K562 (cell line): Measurements from ENCODE around the gene PRRC2B. TPM values are rescaled to one million over a fixed set of nuclear protein-coding genes. Genes with fewer than 3 reads are reported as not detected.
A peak's percentile ranks its signal among the peaks of the same experiment; 100 is the strongest.

Source experiments
- ATAC-seq: fragments of 200-7000 bp; cut with Tn5 transposase; 3 replicates; pipeline ENCODE4 v1.9.1; 2020; ENCODE audit warnings: moderate library complexity
- BruUV-seq: library from RNA; stranded (reverse); fragments of 400-500 nt; replicated peaks from 2 replicates; lab custom pipeline; 2021; lab: Mats Ljungman, UMichigan
- CTCF ChIA-PET: fragments of 300-600 bp; formaldehyde crosslinking; extraction: SDS; loops from one replicate; lab custom pipeline; 2021; ENCODE audit warnings: low intra/inter-chr PET ratio; lab: Yijun Ruan, JAX
- POLR2A ChIA-PET: fragments of 300-600, 350-650 bp; sonication (Branson Sonifier 250); formaldehyde crosslinking; extraction: SDS; loops from one replicate; lab custom pipeline; 2021; ENCODE audit warnings: antibody characterized with exemption, inconsistent platforms; lab: Yijun Ruan, JAX
- DNase-seq, 4 experiments: peaks; one replicate each; pipeline versions ENCODE4 v3.0.0 to v3.0.0-alpha.2; 2011 to 2018; ENCODE audit warnings: low spot score in 3 of 4, mixed read lengths in 3 of 4; ENCODE audit errors: extremely low read depth in 1 of 4
- FAIRE-seq: peaks from 2 replicates; lab custom pipeline; 2011; peaks lifted over from hg19 to GRCh38; lab: Jason Lieb, UNC
- H2AFZ ChIP-seq: 2 replicates; pipeline ENCODE4 v1.6.0; 2011; ENCODE audit warnings: low read depth, low read length, control low read depth, inconsistent platforms
- H3K27ac ChIP-seq: fragments of 200-600 bp; 3 replicates; pipeline ENCODE4 v1.8.0; 2011; ENCODE audit warnings: low read depth, mild to moderate bottlenecking, control low read depth, inconsistent platforms, low read length, moderate library complexity, mixed read lengths; ENCODE audit errors: extremely low read depth
- H3K27me3 ChIP-seq, 2 experiments: fragments of 300-600 bp in 1 of 2; 2 replicates in 1 of 2; 3 replicates in 1 of 2; pipeline versions ENCODE4 v1.6.0 to v1.8.0; 2011; ENCODE audit warnings: inconsistent platforms in 2 of 2, low read length in 2 of 2, mild to moderate bottlenecking in 1 of 2, mixed read lengths in 1 of 2, moderate library complexity in 1 of 2; ENCODE audit not compliant: control insufficient read depth in 2 of 2, insufficient read depth in 2 of 2
- H3K36me3 ChIP-seq: fragments of 300-600 bp; 3 replicates; pipeline ENCODE4 v1.8.0; 2011; ENCODE audit warnings: mild to moderate bottlenecking, low read length, inconsistent platforms; ENCODE audit not compliant: control insufficient read depth, insufficient read depth
- H3K4me1 ChIP-seq, 2 experiments: fragments of 200-600 bp in 1 of 2; replicated peaks in 1 of 2; 2 replicates in 1 of 2; 3 replicates in 1 of 2; pipeline versions ENCODE4 v1.5.1 to v1.8.0; 2011; ENCODE audit warnings: inconsistent platforms in 2 of 2, low read length in 2 of 2, mild to moderate bottlenecking in 1 of 2, mixed read lengths in 1 of 2, moderate library complexity in 1 of 2; ENCODE audit not compliant: control insufficient read depth in 2 of 2, insufficient read depth in 2 of 2
- H3K4me2 ChIP-seq: 2 replicates; pipeline ENCODE4 v1.6.1; 2011; ENCODE audit warnings: low read length, control low read depth, inconsistent platforms, mixed read lengths; ENCODE audit not compliant: insufficient read depth
- H3K4me3 ChIP-seq: fragments of 200-600 bp; sonication (generic), shearing (Covaris generic); 2 replicates; pipeline ENCODE4 v1.5.1; 2016; ENCODE audit warnings: control low read depth, inconsistent platforms
- H3K79me2 ChIP-seq: fragments of 200-600 bp; 3 replicates; pipeline ENCODE4 v1.8.0; 2011; ENCODE audit warnings: low read length, inconsistent platforms; ENCODE audit not compliant: control insufficient read depth, insufficient read depth
- H3K9ac ChIP-seq, 2 experiments: 2 replicates each; pipeline versions ENCODE4 v1.6.0 to v1.6.1; 2011; ENCODE audit warnings: low read depth in 2 of 2, low read length in 2 of 2, control low read depth in 1 of 2, inconsistent platforms in 1 of 2, mild to moderate bottlenecking in 1 of 2, mixed read lengths in 1 of 2; ENCODE audit not compliant: insufficient read depth in 1 of 2
- H3K9me1 ChIP-seq: one replicate; pipeline ENCODE4 v1.6.0; 2011; ENCODE audit warnings: inconsistent platforms, mild to moderate bottlenecking, low read length, moderate library complexity; ENCODE audit not compliant: control insufficient read depth, insufficient read depth
- H3K9me3 ChIP-seq: replicated peaks from 2 replicates; pipeline ENCODE4 v1.5.1; 2011; ENCODE audit warnings: low read depth, low read length, inconsistent platforms; ENCODE audit not compliant: control insufficient read depth, insufficient read depth
- H4K20me1 ChIP-seq: replicated peaks from 2 replicates; pipeline ENCODE4 v1.6.1; 2011; ENCODE audit warnings: low read length, inconsistent platforms, mixed read lengths; ENCODE audit not compliant: control insufficient read depth, insufficient read depth
- POLR2G ChIP-seq: fragments of 200-400 bp; formaldehyde crosslinking; IDR thresholded peaks from 2 replicates; pipeline ENCODE4 v1.6.1; 2017; ENCODE audit warnings: low read depth, mild to moderate bottlenecking, antibody characterized with exemption, low read length, moderate library complexity
- WGBS: fragments of 100-300 bp; shearing (Covaris generic); methylation state at CpG from one replicate; pipeline ENCODE4 v1.1.6; 2016; ENCODE audit warnings: low coverage, mixed read lengths; ENCODE audit not compliant: insufficient coverage; ENCODE audit errors: missing lambda C conversion rate; 5-methylcytosine and 5-hydroxymethylcytosine counted together
- in situ Hi-C: fragments of 300-500 bp; cut with MboI; formaldehyde crosslinking; loops from 4 replicates; pipeline ENCODE4 v1.15.0; 2018; ENCODE audit warnings: inconsistent platforms, mixed read lengths
- intact Hi-C: fragments of 100-400 bp; cut with micrococcal nuclease; formaldehyde crosslinking; loops from 2 replicates; pipeline ENCODE4 v1.14.2; 2022
- polyA plus RNA-seq, 8 experiments: library from polyadenylated mRNA; depleted of rRNA in 4 of 8; stranded (reverse) in 5 of 8; unstranded in 3 of 8; fragments of >200 nt; fragmentation: Nextera tagmentation in 2 of 8; fragmentation: Illumina TruSeq in 1 of 8; extraction: Ambion mirVana in 2 of 8; extraction: Trizol in 1 of 8; gene quantifications; 2 replicates each; pipeline versions ENCODE4 v1.2.1 to v1.2.3, GENCODE V29; 2011 to 2014; ENCODE audit warnings: inconsistent platforms in 1 of 8, missing spikeins in 1 of 8
- total RNA-seq, 7 experiments: library from RNA; depleted of rRNA in 6 of 7; stranded (reverse); fragments of >200 nt in 6 of 7; fragmentation: Illumina TruSeq in 2 of 7; extraction: Trizol in 2 of 7; gene quantifications; 2 replicates each; pipeline versions ENCODE4 v1.2.1 to v1.2.3, GENCODE V29; 2011 to 2021; ENCODE audit warnings: low replicate concordance in 1 of 7
- TF ChIP-seq, protein P1 (sequence below): fragments of 450-650 bp; IDR thresholded peaks from 2 replicates; pipeline ENCODE4 v1.6.1; 2016; ENCODE audit warnings: mild to moderate bottlenecking

Gene PRRC2B
- total and polyA plus RNA-seq, 9 of the 15 experiments (the other 6 are each of a cell fraction or from before 2014, with no cell fraction given) = 0.34 to 125 (median 30.9) TPM

DNA sequence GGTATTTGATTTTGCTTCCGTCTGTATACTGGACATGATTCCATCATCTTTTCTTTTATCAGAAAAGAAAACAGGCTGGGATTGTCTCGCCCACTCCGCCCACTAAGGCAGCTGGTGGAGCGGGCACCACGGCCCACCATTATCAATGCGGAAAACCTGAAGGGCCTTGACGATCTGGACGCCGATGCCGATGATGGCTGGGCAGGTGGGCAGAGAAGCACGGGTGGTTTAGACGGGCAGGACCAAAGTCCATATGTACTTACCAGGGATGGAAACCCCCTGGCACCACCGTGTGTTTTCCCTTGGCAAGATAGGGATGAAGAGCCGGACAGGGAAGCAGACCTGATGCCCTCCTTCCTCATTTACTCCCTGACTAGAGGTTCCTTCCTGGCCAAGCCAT lies 53.7 kb downstream of the PRRC2B start:
- no peaks in the 10 kb centered on the region for H3K4me1 ChIP-seq
- ATAC-seq (no peak), DNase-seq (no peak), FAIRE-seq (no peak)
- H3K27ac ChIP-seq = no peak overlapping the region
- no peak overlapping the region for H3K4me2 ChIP-seq
- 89% methylated on average over 13 of the region's 14 CpGs for WGBS
- H2AFZ ChIP-seq = no peak overlapping the region
- no TSS peak for BruUV-seq
- no peaks in the 10 kb centered on the region; the same call in none of the 2 replicates for H4K20me1 ChIP-seq
- ChIA-PET CTCF (no interaction called here), POLR2A (interaction anchor here (0.6 to 1.0 kb wide), 3 partner anchors 11 to 296 kb away, joined by 3 read pairs; no protein-coding TSS in a partner anchor)
- intact Hi-C loops (no loop called here), in situ Hi-C loops (no loop called here)
- TF ChIP-seq, protein P1, sequence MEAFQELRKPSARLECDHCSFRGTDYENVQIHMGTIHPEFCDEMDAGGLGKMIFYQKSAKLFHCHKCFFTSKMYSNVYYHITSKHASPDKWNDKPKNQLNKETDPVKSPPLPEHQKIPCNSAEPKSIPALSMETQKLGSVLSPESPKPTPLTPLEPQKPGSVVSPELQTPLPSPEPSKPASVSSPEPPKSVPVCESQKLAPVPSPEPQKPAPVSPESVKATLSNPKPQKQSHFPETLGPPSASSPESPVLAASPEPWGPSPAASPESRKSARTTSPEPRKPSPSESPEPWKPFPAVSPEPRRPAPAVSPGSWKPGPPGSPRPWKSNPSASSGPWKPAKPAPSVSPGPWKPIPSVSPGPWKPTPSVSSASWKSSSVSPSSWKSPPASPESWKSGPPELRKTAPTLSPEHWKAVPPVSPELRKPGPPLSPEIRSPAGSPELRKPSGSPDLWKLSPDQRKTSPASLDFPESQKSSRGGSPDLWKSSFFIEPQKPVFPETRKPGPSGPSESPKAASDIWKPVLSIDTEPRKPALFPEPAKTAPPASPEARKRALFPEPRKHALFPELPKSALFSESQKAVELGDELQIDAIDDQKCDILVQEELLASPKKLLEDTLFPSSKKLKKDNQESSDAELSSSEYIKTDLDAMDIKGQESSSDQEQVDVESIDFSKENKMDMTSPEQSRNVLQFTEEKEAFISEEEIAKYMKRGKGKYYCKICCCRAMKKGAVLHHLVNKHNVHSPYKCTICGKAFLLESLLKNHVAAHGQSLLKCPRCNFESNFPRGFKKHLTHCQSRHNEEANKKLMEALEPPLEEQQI = no peak
- 0 out of 2 replicates have a peak, but pooled peaks have one; percentile 33 for TF ChIP-seq POLR2G
- H3K9me1 ChIP-seq = no peaks in the 10 kb centered on the region
- peaks cover 86% of the 10 kb centered on the region for H3K36me3 ChIP-seq
- H3K9ac ChIP-seq = no peak overlapping the region
- no peak overlapping the region for H3K4me3 ChIP-seq
- no peaks in the 10 kb centered on the region for H3K9me3 ChIP-seq
- H3K79me2 ChIP-seq = peaks cover 11% of the 10 kb centered on the region; the same call in 1 of the 3 replicates
- no peaks in the 10 kb centered on the region for H3K27me3 ChIP-seq
